HG02938 (cell line): ENCODE results near the gene PLEKHG3.

ENCODE experiments used
- ATAC-seq: cut with Tn5 transposase; IDR thresholded peaks from one replicate; pipeline ENCODE4 v1.9.1; 2021; ENCODE audit warnings: mild to moderate bottlenecking, moderate library complexity; ENCODE audit not compliant: unreplicated experiment

PLEKHG3 gene

DNA sequence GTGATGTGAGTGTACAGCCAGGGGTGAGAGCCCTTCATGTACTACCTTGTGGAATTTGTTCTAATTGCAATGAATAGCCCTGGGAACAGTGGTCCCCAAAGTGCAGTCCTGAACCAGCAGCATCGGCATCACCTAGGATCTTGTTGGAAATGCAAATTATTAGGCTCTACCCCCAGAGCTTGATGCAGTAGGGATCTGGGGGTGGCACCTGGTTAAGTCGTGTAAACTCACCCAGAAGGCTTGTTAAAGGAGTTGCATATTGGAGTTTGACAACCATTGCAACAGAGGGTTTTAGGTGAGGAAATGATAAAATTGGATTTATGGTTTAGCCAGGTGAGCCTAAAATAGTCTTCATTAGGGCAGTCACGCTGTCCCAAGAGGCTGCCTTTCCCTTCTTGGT is 73.2 kb downstream of the PLEKHG3 start:
- no peak for ATAC-seq

DNA sequence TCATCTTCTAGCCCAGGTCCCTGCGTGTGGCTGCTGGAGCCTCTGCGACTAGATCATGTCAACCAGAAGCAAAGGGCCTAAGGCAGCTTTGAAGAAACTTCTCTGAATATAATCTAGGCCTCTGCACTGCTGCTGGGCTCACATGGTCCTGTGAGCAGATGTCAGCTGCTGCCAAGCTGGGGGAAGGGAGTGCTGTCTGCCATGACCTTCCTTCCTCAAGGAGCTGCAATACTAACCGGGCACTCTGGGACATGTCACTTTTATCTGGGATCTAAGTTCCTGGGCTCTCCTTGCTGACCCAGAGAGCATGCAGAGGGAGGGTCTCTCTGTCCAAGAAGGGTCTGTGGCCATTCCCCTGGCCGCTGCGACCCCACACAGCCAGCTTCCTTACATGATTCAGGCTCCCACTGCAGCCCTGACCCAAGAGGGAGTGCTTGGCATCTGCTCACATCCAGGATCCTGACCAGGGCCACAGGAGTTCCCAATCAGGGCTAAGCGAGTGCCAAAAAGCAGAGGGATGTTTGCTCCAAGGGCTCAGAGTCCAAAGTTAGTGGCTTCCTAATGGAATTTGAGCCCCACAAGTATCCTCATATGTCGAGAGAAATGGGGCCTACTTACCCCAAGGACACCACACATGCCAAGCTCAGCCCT is 74.0 kb downstream of the PLEKHG3 start:
- ATAC-seq = no peak

DNA sequence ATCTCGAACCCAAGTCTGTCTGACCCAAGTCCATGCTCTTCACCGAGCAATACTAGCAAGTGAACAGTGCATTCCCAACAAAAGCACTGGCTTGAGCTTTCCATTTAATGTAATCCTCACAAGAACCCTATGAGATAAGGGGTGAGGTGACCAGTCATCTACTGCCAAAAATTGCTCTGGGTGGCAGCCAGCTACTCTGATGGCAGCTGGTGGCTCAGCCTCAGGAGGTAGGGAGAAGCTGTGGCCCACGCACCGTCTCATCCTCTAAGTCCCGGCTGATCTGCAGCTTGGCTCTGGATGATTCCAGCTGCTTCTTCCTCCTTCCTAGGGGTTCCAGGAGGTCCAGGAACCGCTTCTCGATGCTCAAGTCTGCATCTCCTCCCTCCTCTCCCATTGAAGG is 75.2 kb downstream of the PLEKHG3 start:
- no peak for ATAC-seq

DNA sequence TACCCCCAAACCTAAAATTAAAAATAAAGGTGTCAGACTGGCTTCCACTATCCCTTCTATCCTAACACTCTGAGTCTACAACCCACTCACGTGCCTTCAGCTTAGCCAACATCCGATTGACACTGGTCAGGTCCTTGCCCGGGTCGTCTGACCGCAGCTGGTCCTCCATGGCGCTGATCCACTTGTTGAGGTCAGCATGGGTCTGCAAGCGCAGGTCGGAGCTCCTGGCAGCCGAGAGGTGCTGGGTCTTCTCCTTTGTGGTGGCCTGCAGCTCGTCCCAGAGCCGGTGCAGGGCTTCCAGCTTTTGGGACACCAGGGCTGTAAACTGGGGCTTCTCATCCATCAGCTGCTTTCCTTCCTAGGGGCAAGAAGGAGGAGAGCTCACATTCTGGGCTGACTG is 78.0 kb downstream of the PLEKHG3 start:
- no peak for ATAC-seq

DNA sequence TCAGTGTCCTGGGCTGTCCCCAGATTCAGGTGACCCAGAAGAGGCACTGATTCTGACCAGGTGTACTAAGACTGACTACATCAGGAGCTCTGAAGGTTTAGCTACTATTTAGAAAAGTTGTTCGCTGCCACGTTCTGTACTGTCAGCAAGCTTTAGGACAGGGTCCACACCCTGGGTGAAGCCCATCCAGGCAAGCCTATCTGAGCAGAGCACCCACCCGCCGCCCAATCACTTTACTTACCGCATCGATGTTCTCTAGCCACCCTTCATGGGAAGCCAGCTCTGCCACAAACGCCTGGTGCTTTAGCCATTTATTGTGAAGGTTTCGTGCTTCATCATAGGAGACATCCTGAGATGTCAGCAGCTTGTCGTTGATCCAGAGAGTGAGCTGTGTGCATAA is 79.8 kb downstream of the PLEKHG3 start:
- ATAC-seq = no peak

DNA sequence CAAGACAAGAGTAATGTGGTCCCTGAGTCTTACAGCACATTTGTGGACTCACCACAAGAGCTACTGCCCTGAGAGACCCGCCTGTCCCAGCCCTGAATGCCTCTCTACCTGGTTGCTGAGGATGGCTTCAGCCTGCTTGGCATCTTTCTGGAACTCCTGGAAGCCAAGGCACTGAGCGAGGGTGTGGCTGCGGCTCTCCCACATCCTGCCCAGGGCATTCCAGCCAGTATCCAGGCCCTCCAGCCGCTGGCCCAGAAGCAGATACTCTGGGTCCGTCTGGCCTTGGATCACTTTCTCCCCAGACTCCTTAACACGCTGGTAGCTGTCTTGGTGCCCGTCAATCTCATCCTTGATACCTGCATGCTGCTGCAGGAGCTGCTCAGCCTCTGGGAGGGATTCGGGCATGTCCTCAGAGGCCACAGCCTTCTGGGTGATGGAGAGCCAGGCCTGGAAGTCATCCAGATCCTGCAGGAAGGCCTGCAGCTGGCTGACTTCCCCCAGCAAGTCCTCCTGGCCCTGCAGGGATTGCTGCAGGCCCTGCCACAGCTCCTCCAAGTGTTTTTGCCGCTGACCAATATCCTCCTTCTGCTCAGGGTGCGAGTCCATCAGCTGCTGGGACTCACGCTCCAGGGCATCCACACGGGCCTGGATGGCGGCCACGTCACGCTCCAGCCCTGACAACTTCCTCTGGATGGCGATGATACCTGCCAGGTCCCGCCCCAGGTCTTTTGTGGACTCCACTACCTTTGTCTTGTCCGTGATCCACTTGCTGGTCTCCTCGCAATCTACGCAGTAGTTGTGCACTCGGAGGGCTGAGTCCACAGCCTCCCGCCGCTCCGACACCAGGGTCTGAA is 82.3 kb downstream of the PLEKHG3 start:
- no peak for ATAC-seq

DNA sequence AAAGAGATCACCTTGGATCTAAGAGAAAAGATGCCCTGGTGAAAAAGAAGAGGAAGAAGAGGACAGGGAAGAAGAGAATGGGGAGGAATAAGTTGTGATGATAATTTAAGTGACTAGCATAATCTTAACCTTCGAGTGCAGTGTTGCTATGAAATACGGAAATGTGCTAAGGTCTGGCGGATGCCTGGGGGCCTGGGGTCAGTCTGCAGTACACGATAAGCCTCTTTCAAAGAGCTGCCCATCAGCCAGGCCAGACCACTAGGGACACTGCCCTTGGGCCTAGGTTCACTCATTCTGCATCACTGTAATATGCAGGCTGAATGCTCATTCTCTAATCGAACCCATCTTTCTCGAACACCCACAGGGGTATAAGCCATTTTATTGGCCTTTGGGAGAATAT is 83.4 kb downstream of the PLEKHG3 start:
- no peak for ATAC-seq

DNA sequence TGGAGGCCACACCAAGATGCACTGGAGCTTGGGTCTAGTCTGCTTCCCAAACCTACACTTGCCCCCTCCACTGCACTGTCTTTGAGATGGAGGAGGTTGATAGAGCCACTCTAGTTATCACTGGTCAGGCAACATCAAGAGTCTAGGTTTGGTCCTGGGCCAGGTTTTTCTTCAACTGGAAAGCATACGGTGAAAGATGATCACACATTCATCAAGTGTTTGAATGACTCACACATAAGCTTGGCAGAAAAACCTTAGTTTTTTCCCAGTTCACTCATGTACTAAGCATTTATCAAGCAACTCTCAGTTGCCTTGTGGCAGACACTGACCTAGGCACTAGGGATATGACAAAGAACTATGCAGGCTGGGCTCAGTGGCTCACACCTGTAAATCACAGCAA is 84.5 kb downstream of the PLEKHG3 start:
- no peak for ATAC-seq

DNA sequence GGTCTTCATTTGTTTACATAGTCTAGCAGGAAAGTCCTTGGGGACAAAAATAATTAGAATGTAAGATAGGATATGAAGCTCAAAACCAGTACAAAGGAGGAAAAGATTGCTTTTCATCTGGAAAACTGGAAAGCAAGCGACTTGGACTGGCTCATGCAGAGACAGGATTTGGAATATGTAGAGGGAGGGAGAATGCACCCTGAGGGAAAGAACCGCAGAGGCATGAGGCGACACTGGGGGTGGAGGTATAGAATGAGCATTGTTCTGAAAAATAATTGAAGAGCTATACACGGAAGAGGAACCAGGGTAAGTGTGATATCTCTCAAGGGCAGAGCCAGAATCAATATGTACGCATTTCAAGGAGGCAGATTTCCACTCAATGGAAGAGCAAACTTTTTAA is 85.5 kb downstream of the PLEKHG3 start:
- ATAC-seq = no peak

DNA sequence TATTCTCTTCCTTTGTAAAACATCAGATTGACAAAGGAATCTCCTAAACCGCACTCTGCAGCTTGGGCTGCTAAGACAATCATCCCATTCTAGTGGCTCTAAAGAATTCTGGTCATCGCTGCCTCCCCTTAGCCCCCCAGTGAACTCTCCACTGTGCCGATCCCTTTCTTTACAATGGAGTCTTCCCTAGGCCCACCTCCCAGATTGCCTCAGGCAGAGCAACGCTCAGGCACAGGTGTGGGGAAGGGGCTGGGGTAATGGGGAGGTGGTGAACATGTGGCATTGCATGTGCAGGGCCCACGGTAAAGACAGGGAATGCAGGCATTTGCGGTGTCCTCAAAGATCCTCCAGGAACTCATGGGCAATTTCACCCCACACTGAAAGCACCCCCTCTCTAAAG is 86.3 kb downstream of the PLEKHG3 start:
- no peak for ATAC-seq

DNA sequence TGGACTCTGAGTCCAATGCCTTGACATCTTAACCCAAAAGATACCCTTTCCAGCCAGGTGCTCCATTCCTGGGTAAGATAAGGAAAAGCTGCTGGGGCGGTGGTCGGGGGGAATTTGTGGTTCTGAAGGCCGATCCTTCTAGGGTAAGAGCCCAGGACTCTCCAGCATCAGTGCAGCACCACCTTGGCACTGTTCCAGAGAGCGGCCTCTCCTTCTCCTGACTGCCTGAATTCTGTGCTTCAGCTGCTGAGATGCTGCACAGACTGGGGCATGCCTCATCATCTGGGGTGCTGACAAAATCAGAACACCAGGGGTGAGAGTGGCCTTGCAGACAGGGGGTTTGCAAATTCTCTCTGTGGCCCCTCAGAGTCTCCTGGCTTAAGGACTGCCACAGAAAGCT is 88.0 kb downstream of the PLEKHG3 start:
- ATAC-seq = no peak

DNA sequence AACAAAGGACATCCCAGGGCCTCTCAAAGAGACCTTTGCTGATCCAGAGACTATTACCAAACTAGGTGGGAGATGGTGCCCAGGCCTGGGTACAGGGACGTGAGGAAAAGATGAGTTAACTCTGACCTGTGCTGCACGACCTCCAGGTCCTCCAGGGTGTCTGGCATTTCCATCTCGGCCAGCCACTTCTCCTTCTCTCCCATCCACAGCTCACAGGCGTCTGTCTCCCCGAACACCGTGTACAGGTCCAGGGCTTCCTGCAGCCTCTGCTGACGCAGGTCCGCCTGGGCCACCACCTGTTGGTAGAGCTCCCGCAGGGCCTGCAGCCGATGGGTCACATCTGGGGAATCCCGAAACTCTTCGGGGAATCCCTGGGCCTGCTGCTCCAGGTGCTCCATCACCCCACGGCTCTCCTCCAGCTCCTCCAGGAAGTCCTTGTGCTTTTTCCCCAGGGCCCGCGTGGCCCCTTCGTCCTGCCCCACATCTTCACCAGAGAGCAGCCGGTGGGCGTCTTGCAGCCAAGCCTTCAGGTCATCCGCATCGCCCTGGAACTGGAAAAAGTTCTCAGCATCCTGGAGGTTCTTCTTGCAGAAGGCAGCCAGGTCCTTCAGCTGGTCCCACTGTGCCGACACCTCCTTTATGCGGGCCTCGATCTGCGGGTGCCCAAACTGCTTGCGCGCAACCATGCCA is 88.8 kb downstream of the PLEKHG3 start:
- no peak for ATAC-seq

DNA sequence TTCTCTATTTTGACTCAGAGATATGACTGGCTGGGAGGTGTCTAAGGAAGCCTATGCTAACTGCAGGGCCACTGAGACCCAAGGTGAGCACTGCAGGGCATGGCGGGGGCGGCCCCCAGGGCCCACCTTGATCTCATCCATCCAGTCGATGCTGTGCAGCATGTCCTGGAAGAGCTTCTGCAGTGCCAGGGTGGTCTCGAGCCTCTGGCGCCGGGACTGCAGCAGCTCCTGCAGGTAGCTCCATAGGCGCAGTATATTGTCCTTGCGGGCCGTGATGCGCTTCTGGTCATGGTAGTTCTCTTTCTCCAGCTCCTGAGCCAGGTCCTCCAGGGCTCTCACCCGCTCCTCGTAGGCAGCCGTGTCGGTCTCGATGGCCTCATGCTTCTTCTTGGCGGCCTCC is 91.0 kb downstream of the PLEKHG3 start:
- ATAC-seq = no peak

DNA sequence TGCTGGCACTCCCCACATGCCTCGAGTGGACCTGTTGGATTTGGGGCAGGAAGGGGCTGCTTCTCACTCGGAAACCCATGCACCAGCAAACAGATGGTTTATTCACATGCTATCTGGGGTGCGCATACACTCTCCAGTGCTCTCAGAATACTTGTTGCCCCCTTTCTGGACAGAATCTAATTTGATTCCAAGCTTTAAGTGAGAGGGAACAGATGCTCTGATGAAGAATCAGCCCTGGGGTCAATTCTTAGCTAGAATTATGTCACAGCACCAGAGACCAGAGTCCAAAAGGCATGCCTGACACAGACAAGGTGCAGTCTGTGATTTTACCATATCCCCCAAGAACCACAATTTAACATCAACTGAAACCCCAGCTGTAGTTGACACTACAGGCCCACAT is 91.7 kb downstream of the PLEKHG3 start:
- no peak for ATAC-seq

DNA sequence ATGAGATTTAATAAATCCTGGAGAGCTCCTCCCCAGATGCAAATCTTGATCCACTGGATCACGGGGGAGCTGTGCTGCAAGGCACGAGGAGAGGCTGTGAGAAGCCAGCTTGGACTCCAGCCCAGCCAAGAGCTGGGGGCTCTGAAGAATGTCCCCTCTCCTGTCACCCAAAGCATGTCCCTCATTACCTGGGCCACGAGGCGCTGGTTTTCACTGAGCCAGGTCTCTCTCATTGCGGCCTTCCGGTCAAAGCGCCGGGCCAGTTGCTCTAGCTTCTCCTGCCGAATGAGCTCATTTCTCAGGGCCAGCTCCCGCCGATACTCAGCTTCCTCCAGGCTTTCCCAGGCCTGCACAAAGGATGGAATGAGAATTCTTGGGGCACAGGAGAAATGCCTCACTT is 92.1 kb downstream of the PLEKHG3 start:
- no peak for ATAC-seq

DNA sequence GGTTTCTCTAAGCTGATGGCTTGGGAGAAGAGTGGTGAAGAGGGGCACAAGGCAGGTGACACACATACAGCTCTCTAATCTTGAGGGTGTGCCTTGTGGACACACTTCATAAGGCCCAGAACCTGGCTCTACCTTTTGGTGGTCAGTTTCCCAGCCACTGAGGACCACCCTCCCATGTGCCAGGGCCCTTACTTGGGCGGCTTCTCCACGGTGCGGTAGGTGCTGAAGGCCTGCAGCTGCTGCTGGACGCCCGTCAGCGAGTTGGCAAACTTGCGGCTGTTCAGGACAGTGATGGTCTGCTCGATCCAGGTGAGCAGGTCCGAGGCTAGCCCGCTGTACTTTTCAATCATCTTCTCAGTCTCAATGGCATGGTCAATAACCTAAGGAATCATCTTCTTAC is 95.3 kb downstream of the PLEKHG3 start:
- no peak for ATAC-seq
